AML-193 (cell line): ENCODE results near the gene ZNF496.
"Not testable (repeated sequence)": the region's sequence is repeated elsewhere in the genome, so short reads cannot be mapped to it uniquely, and the experiment has no call there.

Experiments
- DNase-seq, 2 experiments: peaks; one replicate each; lab custom pipeline; 2025; lab: John Stamatoyannopoulos, UW

ZNF496 gene

GRCh38 chr1:247331525-247332214 lies at the start of gene ZNF496:
Gene ZNF496, minus strand, starts transcription at chr1:247331867. Its CDS starts 2,289 bp downstream, at chr1:247329578.
- peak; percentile 42 to 43 for DNase-seq

DNA sequence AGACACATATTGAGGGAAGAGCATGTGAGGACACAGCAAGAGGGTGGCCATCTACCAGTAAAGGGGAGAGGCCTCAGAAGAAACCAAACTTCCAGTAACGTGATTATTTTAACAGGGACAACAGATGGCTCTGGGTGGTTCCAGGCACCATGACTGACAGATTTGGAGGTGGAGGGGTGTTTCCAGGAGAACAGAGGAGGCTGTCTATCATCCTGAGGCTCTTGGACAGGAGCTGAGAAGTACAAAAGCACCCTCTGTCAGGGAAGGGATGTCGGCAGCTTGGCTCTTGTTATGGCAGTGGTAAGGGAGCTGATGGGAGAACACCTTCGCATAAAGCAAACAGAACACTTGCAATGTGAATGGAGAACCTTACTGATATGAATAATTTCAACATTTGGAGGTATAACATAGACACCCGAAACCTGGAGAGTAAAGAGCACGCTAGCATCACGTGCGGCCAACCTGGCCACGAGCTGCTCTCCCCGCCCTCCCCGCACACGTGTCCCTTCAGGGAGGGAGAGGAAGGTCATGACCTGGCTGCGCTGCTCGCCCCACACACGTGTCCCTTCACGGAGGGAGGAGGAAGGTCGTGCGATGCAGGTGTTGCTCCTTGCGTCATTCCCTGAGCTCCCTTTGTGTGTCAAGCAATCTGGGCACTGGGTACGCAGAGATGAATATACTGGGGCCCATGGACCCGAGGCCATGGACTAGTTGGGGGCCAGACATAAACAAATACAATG lies 46.8 kb upstream of the ZNF496 start:
- no peak for DNase-seq

DNA sequence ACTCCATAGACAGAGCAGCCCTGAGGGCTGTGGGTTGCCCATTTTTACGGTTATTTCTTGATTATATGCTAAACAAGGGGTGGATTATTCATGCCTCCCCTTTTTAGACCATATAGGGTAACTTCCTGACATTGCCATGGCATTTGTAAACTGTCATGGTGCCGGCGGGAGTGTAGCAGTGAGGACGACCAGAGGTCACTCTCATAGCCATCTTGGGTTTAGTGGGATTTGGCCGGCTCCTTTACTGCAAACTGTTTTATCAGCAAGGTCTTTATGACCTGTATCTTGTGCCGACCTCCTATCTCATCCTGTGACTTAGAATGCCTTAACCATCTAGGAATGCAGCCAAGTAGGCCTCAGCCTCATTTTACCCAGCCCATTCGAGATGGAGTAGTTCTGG lies 46.0 kb upstream of the ZNF496 start:
- DNase-seq, result not testable (repeated sequence)

- no peak for DNase-seq
Measured at GRCh38 chr1:247376659-247377058, 45.0 kb upstream of the ZNF496 start.

GRCh38 chr1:247375747-247376146 lies 44.1 kb upstream of the ZNF496 start:
- DNase-seq, result no peak

- DNase-seq, result not testable (repeated sequence)
Measured at GRCh38 chr1:247374651-247375334, 43.1 kb upstream of the ZNF496 start.

DNA sequence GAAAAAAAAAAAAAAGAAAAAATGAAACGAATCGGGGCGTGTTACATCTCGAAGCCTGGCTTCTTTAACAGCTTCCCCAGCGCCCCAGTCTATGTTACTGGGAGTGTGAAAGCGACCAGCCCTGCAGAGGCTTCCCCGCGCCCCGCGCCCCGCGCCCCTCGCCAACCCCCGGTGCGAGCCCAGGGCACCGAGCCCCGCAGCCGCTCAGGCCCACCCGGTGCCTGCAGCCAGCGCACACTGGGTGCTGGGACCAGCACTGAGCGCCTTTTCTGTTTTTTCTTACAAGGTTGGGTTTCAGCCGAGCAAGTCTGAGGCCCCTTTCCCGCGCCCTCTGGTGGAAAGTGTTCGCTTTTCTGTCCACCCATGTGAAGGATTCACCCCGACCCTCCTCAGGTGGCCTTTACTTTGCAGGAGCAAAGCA lies 42.1 kb upstream of the ZNF496 start:
- DNase-seq, result peak; percentile 27 to 41

DNA sequence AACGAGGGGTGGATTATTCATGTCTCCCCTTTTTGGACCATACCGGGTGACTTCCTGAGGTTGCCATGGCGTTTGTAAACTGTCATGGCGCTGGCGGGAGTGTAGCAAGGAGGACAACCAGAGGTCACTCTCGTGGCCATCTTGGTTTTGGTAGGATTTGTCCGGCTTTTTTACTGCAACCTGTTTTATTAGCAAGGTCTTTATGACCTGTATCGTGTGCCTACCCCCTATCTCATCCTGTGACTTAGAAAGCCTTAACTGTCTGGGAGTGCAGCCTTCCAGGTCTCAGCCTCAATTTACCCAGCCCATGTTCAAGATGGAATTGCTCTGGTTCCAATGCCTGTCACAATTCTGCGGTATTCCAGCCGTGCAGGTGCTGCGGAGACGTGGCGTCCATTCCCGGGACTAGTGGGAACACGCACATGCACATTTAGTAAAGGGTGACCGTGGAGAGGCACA lies 40.2 kb upstream of the ZNF496 start:
- DNase-seq, result no peak

GRCh38 chr1:247370786-247371732 lies 39.4 kb upstream of the ZNF496 start:
- no peak for DNase-seq

GRCh38 chr1:247368490-247369145 lies 37.0 kb upstream of the ZNF496 start:
- DNase-seq, result no peak

DNA sequence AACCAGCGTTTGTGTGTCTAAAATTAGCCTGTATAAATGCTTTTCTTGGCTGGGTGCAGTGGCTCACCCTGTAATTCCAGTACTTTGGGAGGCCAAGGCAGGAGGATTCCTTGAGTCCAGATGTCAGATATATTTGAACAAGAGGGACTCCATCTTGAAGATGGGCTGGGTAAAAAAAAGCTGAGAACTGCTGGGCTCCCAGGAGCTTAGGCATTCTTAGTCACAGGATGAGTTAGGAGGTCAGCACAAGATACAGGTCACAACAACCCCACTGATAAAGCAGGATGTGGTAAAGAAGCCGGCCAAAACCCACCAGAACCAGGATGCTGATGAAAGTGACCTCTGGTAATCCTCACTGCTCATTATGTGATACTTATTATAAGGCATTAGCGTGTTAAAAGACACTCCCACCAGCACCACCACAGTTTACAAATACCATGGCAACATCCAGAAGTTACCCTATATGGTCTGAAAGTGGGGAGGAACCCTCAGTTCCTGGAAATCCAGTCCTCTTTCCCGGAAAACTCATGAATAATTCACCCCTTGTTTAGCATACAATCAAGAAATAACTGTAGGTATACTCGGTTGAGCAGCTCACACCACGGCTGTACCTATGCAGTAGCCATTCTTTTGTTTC lies 36.2 kb upstream of the ZNF496 start:
- no peak for DNase-seq

- DNase-seq, result no peak
Measured at GRCh38 chr1:247366926-247367645, 35.4 kb upstream of the ZNF496 start.

- not testable (repeated sequence) for DNase-seq
Measured at GRCh38 chr1:247366345-247366744, 34.7 kb upstream of the ZNF496 start.

- DNase-seq, result no peak
Measured at GRCh38 chr1:247365023-247365422, 33.4 kb upstream of the ZNF496 start.

GRCh38 chr1:247363000-247363399 lies 31.3 kb upstream of the ZNF496 start:
- DNase-seq, result not testable (repeated sequence)

- no peak for DNase-seq
Measured at GRCh38 chr1:247362153-247362552, 30.5 kb upstream of the ZNF496 start.

DNA sequence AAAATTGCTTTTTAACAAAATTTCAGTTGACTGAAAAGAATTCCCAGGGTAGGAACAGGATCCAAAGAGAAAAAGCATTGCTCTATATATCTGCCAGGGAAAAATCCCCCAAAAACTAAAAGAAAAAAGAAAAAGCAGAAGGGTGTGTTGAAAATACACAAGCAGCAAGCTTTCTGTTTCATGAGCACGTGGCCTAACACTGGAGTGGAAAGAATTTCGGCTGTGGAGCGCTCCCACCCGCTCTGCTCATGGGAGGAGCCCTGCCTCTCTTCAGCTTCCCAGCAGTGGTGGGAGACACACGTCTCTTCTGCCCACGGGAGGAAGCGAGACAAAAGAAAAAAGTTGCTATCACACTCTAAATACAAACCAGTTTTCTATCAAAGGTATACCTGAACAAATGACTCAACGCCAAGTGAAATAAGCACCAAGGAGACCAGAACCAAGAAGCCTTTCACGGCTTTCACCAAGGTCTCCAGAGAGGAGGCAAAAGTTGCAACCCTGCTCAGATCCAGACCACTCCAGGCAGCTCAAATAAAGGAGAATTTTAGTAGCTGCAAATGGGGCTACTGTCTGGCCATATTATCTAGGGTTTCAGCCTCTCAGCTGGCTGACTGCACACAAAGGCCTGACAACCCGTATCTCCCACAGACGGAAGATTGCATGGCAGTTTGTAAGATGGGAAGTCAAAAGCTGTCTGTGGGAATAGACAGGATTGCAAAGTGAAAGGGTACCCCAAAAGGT lies 29.5 kb upstream of the ZNF496 start:
- no peak for DNase-seq

DNA sequence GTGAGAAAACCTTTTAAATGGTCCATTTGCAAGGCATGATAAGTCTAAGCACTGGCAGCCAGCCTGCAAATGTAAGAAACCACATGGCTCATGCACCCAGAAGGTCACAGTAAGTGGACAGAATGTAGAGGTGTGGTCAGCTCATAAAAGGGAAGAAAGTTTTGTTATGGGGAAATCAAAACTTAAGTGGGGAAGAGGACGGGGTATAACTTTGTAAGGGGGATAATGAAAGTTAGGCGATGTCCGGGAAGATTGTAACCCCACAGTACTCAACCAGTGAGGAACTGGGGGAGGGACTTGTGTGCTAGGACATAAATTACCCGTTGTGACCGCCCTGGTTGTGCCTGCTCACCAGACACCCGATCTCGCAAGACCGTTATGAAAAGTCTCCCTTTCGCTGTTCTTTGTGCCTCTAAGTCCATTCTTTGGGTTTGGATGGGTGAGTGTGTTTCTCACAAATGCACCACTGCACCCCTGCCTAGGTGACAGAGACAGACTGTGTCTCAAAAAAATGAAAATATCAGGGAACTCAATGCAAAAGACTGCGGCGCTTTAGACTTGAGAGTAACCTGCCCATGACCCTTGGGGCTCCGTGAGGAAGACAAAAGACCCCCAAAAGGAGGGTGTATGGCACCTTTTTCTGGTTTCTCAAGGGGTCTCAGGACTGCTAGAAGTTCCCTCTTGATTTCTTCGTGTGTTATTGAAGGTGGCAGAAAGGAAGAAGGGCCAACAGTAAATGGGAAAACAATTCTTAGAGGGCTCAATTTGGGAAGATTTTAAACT lies 28.6 kb upstream of the ZNF496 start:
- DNase-seq, result peak; percentile 10 to 18
